ENCODE measurements around the gene PALMD. TPM values are rescaled to one million over a fixed set of nuclear protein-coding genes. Genes with fewer than 3 reads are reported as not detected.

PALMD gene
- total RNA-seq, 1 donor from 2014 or later = 1.3 TPM

DNA sequence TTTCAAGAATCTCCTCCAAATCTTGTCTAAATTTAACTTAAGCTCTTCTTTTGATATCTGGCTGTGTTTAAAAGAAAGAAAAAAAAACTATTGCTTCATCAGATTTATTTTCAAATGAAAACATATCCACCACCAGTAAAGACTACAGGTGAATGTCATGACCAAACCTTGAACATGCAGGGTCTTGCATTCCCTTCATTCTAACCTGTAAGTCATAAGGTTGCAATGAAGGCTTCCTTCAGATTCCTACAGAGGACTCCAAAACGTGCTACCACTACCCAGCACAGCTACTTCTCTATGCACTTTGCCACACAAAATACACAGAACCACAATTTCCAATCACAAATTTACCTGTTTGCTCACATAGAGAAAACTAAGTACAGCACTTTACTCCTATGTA is 94.2 kb downstream of the PALMD start:
- DNase-seq (ENCODE audit: low read depth) = peak; percentile 71
- TF ChIP-seq, protein P1, sequence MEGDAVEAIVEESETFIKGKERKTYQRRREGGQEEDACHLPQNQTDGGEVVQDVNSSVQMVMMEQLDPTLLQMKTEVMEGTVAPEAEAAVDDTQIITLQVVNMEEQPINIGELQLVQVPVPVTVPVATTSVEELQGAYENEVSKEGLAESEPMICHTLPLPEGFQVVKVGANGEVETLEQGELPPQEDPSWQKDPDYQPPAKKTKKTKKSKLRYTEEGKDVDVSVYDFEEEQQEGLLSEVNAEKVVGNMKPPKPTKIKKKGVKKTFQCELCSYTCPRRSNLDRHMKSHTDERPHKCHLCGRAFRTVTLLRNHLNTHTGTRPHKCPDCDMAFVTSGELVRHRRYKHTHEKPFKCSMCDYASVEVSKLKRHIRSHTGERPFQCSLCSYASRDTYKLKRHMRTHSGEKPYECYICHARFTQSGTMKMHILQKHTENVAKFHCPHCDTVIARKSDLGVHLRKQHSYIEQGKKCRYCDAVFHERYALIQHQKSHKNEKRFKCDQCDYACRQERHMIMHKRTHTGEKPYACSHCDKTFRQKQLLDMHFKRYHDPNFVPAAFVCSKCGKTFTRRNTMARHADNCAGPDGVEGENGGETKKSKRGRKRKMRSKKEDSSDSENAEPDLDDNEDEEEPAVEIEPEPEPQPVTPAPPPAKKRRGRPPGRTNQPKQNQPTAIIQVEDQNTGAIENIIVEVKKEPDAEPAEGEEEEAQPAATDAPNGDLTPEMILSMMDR (IDR thresholded peaks at IDR 0.05; ENCODE audit: insufficient read depth, low read length, severe bottlenecking) = no peak
- H3K27me3 ChIP-seq (ENCODE audit: control insufficient read depth, insufficient read depth, low read length) = no peaks in the 10 kb centered on the region
- H3K4me3 ChIP-seq (ENCODE audit: low read depth, low read length) = no peak overlapping the region
- no peak for FAIRE-seq
- H3K36me3 ChIP-seq (ENCODE audit: control insufficient read depth, insufficient read depth, low read length) = peaks cover 1% of the 10 kb centered on the region

Other genes starting within 250 kb of the PALMD start
- gene FRRS1, start 120.5 kb downstream of the PALMD start, total RNA-seq = 23.4 and 28.3 TPM in 2 replicates
- gene AGL, start 204.2 kb downstream of the PALMD start, total RNA-seq = 5.8 and 6.8 TPM in 2 replicates

All from bronchial epithelial cell (primary cell).